Measurements from ENCODE around the gene SWAP70. TPM values are rescaled to one million over a fixed set of nuclear protein-coding genes. Genes with fewer than 3 reads are reported as not detected.

Gene SWAP70
- total RNA-seq, 1 donor from 2014 or later = 20.4 TPM

DNA sequence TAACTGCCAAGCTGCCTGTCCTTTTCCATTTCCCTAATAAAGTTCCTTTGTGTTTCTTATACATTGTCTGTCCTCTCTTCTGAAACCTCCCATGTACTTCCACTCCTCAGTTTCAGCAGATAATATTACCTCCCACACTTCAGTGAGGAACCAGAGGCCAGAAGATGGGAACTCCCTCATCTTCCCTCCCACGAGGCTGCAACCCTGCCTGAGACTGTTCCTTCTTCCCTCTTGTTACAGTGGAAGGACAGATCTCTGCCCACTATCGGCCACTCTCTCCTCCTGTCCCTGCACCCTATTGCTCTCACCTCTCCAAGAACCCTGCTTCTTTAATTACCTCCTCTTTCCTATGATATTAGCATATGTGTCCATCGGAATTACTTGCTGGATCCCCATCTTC is 38.1 kb upstream of the SWAP70 start:
- Mint-ChIP-seq H3K9me3 (ENCODE audit: low read depth) (no peaks in the 10 kb centered on the region), H3K27ac (ENCODE audit: unreplicated experiment) (no peak overlapping the region), H3K4me3 (ENCODE audit: unreplicated experiment) (no peak overlapping the region), H3K4me1 (ENCODE audit: low read depth) (peaks cover 7% of the 10 kb centered on the region), H3K27me3 (ENCODE audit: low read depth) (no peaks in the 10 kb centered on the region), H3K36me3 (ENCODE audit: low read depth) (no peaks in the 10 kb centered on the region)
- no peak for DNase-seq (ENCODE audit: low spot score)
- TF ChIP-seq, protein P1, sequence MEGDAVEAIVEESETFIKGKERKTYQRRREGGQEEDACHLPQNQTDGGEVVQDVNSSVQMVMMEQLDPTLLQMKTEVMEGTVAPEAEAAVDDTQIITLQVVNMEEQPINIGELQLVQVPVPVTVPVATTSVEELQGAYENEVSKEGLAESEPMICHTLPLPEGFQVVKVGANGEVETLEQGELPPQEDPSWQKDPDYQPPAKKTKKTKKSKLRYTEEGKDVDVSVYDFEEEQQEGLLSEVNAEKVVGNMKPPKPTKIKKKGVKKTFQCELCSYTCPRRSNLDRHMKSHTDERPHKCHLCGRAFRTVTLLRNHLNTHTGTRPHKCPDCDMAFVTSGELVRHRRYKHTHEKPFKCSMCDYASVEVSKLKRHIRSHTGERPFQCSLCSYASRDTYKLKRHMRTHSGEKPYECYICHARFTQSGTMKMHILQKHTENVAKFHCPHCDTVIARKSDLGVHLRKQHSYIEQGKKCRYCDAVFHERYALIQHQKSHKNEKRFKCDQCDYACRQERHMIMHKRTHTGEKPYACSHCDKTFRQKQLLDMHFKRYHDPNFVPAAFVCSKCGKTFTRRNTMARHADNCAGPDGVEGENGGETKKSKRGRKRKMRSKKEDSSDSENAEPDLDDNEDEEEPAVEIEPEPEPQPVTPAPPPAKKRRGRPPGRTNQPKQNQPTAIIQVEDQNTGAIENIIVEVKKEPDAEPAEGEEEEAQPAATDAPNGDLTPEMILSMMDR (IDR thresholded peaks at IDR 0.05) = no peak

DNA sequence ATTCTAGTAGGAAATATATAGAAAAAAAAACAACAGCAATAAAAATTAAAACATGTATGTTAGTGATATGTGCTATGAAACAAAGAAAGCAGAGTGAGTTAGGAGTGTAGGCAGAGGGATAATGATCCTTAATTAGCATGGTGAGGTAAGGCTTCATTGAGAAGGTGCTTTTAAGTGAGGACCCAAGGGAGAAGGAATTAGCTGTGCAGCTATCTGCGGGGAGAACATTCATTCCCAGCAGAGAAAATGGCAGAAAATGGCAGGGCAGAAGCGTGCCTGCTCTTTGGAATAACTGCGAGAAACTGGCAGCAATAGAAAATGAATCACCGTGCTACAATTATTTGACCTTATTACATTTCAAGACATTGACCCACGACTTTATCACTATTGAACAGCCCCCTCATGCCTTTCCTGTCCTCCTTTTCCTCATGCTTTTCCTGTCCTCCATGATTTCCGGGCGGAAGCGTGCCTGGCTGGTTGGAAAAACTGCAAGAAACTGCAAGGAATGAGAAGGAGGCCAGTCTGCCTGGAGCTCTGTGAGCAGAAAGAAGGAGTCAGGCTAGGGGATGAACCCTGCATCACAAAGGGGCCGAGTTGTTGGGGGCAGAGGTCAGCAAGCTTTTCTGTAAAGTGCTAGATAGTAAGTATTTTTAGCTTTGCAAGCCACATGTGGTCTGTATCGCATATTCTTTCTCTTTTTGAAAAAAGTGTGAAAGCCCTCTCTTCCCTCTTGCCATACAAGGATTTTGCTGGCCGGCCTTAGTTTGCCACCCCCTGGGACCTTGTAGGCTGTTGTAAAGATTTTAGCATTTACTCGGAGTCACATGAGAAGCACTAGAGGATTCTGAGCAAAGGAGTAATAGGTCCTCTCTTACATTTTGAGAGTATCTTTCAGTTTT is 37.1 kb upstream of the SWAP70 start:
- Mint-ChIP-seq H3K27me3 (ENCODE audit: low read depth) (no peaks in the 10 kb centered on the region), H3K4me1 (ENCODE audit: low read depth) (peaks cover 7% of the 10 kb centered on the region), H3K36me3 (ENCODE audit: low read depth) (no peaks in the 10 kb centered on the region), H3K27ac (ENCODE audit: unreplicated experiment) (no peak overlapping the region), H3K9me3 (ENCODE audit: low read depth) (no peaks in the 10 kb centered on the region), H3K4me3 (ENCODE audit: unreplicated experiment) (no peak overlapping the region)
- DNase-seq (ENCODE audit: low spot score) = no peak
- TF ChIP-seq, protein P1 (IDR thresholded peaks at IDR 0.05) = no peak

DNA sequence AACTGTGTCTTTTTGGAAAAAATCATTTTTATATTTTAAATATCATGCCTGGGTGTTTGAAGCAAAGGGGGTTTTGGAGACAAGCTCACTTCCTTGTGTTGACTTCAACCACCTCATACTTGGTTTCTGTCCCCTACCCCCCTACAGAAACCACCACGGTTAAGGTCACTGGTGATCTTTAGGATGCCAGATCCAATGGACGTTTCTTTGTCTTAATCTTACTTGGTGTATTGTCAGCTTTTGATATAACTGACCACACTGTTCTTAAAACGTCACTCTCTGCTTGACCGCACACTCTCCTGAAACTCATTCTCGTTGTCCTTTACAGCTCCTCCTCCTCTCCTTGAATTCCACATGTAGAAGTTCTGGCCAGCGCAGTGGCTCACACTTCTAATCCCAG is 34.8 kb upstream of the SWAP70 start:
- H3K4me3 Mint-ChIP-seq (ENCODE audit: unreplicated experiment) = no peak overlapping the region
- H3K27ac Mint-ChIP-seq (ENCODE audit: unreplicated experiment) = no peak overlapping the region
- no peaks in the 10 kb centered on the region for H3K27me3 Mint-ChIP-seq (ENCODE audit: low read depth)
- H3K36me3 Mint-ChIP-seq (ENCODE audit: low read depth) = no peaks in the 10 kb centered on the region
- peaks cover 9% of the 10 kb centered on the region for H3K9me3 Mint-ChIP-seq (ENCODE audit: low read depth)
- no peak for DNase-seq (ENCODE audit: low spot score)
- H3K4me1 Mint-ChIP-seq (ENCODE audit: low read depth) = peaks cover 7% of the 10 kb centered on the region
- TF ChIP-seq, protein P1 (IDR thresholded peaks at IDR 0.05) = no peak

DNA sequence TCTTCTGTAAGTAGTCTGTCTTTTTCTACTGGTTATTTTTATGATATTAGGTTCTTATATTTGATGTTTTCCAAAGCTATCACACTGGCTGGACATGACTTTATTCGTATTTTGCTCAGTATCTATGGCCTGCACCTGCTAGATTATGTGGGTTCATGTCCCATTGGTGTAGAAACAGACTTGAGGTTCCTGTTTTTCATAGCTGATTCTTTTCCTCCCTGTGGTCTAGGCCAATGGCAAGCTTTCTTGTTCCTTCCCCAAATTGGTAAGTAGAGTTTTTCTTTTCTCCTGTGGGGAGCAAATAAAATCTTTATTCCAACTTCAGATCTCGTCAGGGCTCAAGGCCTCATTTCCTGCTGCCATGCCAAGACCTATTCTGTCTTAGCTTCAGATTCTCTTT is 30.2 kb upstream of the SWAP70 start:
- no peak for DNase-seq (ENCODE audit: low spot score)
- Mint-ChIP-seq H3K27ac (ENCODE audit: unreplicated experiment) (no peak overlapping the region), H3K27me3 (ENCODE audit: low read depth) (no peaks in the 10 kb centered on the region), H3K4me1 (ENCODE audit: low read depth) (no peaks in the 10 kb centered on the region), H3K36me3 (ENCODE audit: low read depth) (no peaks in the 10 kb centered on the region), H3K4me3 (ENCODE audit: unreplicated experiment) (no peak overlapping the region), H3K9me3 (ENCODE audit: low read depth) (peaks cover 13% of the 10 kb centered on the region)
- TF ChIP-seq, protein P1 (IDR thresholded peaks at IDR 0.05) = no peak

- Mint-ChIP-seq H3K27ac (ENCODE audit: unreplicated experiment) (no peak overlapping the region), H3K27me3 (ENCODE audit: low read depth) (no peaks in the 10 kb centered on the region), H3K36me3 (ENCODE audit: low read depth) (no peaks in the 10 kb centered on the region), H3K4me3 (ENCODE audit: unreplicated experiment) (no peak overlapping the region), H3K9me3 (ENCODE audit: low read depth) (peaks cover 13% of the 10 kb centered on the region), H3K4me1 (ENCODE audit: low read depth) (no peaks in the 10 kb centered on the region)
- TF ChIP-seq, protein P1 (IDR thresholded peaks at IDR 0.05) = no peak
- no peak for DNase-seq (ENCODE audit: low spot score)
Measured at GRCh38 chr11:9636691-9637090, 27.2 kb upstream of the SWAP70 start.

All from chondrocyte (in vitro differentiated cells).